WTC11 (cell line): ENCODE measurements around the gene ATP2B2. TPM values are rescaled to one million over a fixed set of nuclear protein-coding genes. Genes with fewer than 3 reads are reported as not detected.

Experiments used
- ATAC-seq: fragments of 200-7000 bp; cut with Tn5 transposase; 2 replicates; pipeline ENCODE4 v1.10.0; 2021; ENCODE audit warnings: mild to moderate bottlenecking, moderate library complexity
- CTCF ChIA-PET: fragments of 300-600 bp; sonication (Branson Sonifier 250); formaldehyde crosslinking; loops from one replicate; lab custom pipeline; 2021; ENCODE audit warnings: antibody characterized with exemption; lab: Charles Lee
- POLR2A ChIA-PET: fragments of 350-600 bp; sonication (Branson Sonifier 250); formaldehyde crosslinking; loops from one replicate; lab custom pipeline; 2021; ENCODE audit warnings: antibody characterized with exemption; lab: Charles Lee
- DNase-seq: peaks from one replicate; pipeline ENCODE4 v3.0.0; 2021; ENCODE audit warnings: low spot score
- H3K27ac Mint-ChIP-seq: 2 replicates; pipeline ENCODE4 v1.8.0; 2021; ENCODE audit warnings: mixed read lengths
- H3K27me3 Mint-ChIP-seq: 2 replicates; pipeline ENCODE4 v1.8.0; 2021; ENCODE audit warnings: low read depth, mild to moderate bottlenecking, moderate library complexity, mixed read lengths
- H3K36me3 Mint-ChIP-seq: 2 replicates; pipeline ENCODE4 v1.8.0; 2021; ENCODE audit warnings: mixed read lengths
- H3K4me1 Mint-ChIP-seq: 2 replicates; pipeline ENCODE4 v1.8.0; 2022; ENCODE audit warnings: mixed read lengths
- H3K4me3 Mint-ChIP-seq: 2 replicates; pipeline ENCODE4 v1.8.0; 2021; ENCODE audit warnings: mild to moderate bottlenecking, moderate library complexity, mixed read lengths
- H3K9me3 Mint-ChIP-seq: 2 replicates; pipeline ENCODE4 v1.8.0; 2021; ENCODE audit warnings: mixed read lengths
- ATF3 ChIP-seq: sonication (generic); formaldehyde crosslinking; conservative IDR thresholded peaks from 2 replicates; pipeline ENCODE4 v1.8.1; 2022; ENCODE audit warnings: mild to moderate bottlenecking, missing genetic modification reagents
- ATF6 ChIP-seq: sonication (generic); formaldehyde crosslinking; IDR thresholded peaks from 2 replicates; pipeline ENCODE4 v1.8.1; 2023; ENCODE audit warnings: mild to moderate bottlenecking, missing genetic modification reagents
- E2F1 ChIP-seq: sonication (generic); formaldehyde crosslinking; IDR thresholded peaks from 2 replicates; pipeline ENCODE4 v1.8.0; 2022; ENCODE audit warnings: mild to moderate bottlenecking, missing genetic modification reagents
- ELF4 ChIP-seq: sonication (generic); formaldehyde crosslinking; IDR thresholded peaks from 2 replicates; pipeline ENCODE4 v1.8.1; 2022; ENCODE audit warnings: low read depth, mild to moderate bottlenecking, moderate library complexity, missing genetic modification reagents
- IRF1 ChIP-seq: sonication (generic); formaldehyde crosslinking; IDR thresholded peaks from 2 replicates; pipeline ENCODE4 v1.8.0; 2023; ENCODE audit warnings: missing genetic modification reagents
- NFATC4 ChIP-seq: fragments of 250-450 bp; sonication (Bioruptor Pico); IDR thresholded peaks from 2 replicates; pipeline ENCODE4 v1.9.0; 2021; ENCODE audit warnings: mild to moderate bottlenecking
- NFE2L1 ChIP-seq: sonication (generic); formaldehyde crosslinking; IDR thresholded peaks from 2 replicates; pipeline ENCODE4 v1.8.1; 2023; ENCODE audit warnings: missing genetic modification reagents
- RELA ChIP-seq: sonication (generic); formaldehyde crosslinking; IDR thresholded peaks from 2 replicates; pipeline ENCODE4 v1.8.1; 2022; ENCODE audit warnings: missing genetic modification reagents, mild to moderate bottlenecking, borderline replicate concordance
- SMAD3 ChIP-seq: sonication (generic); formaldehyde crosslinking; IDR thresholded peaks from 2 replicates; pipeline ENCODE4 v1.8.0; 2022; ENCODE audit warnings: missing genetic modification reagents, mild to moderate bottlenecking, borderline replicate concordance
- TCF7 ChIP-seq: sonication (generic); formaldehyde crosslinking; IDR thresholded peaks from 2 replicates; pipeline ENCODE4 v1.8.0; 2022; ENCODE audit warnings: mild to moderate bottlenecking, low read depth, missing genetic modification reagents, moderate library complexity
- TEAD4 ChIP-seq: sonication (generic); formaldehyde crosslinking; IDR thresholded peaks from 2 replicates; pipeline ENCODE4 v1.8.0; 2022; ENCODE audit warnings: mild to moderate bottlenecking, missing genetic modification reagents
- ZMAT4 ChIP-seq: fragments of 250-450 bp; sonication (Bioruptor Pico); IDR thresholded peaks from 2 replicates; pipeline ENCODE4 v1.9.0; 2021; ENCODE audit warnings: mild to moderate bottlenecking
- ZNF121 ChIP-seq: sonication (generic); formaldehyde crosslinking; IDR thresholded peaks from 2 replicates; pipeline ENCODE4 v1.8.0; 2023; ENCODE audit warnings: missing genetic modification reagents
- ZNF263 ChIP-seq: sonication (generic); formaldehyde crosslinking; IDR thresholded peaks from 2 replicates; pipeline ENCODE4 v1.8.1; 2022; ENCODE audit warnings: low read depth, mild to moderate bottlenecking, moderate library complexity, missing genetic modification reagents
- ZNF281 ChIP-seq: sonication (generic); formaldehyde crosslinking; IDR thresholded peaks from 2 replicates; pipeline ENCODE4 v1.8.0; 2023; ENCODE audit warnings: mild to moderate bottlenecking, missing genetic modification reagents
- ZNF532 ChIP-seq: fragments of 250-450 bp; sonication (Bioruptor Pico); IDR thresholded peaks from 2 replicates; pipeline ENCODE4 v1.9.0; 2021; ENCODE audit warnings: mild to moderate bottlenecking, borderline replicate concordance
- ZNF671 ChIP-seq: fragments of 250-450 bp; sonication (Bioruptor Pico); IDR thresholded peaks from 2 replicates; pipeline ENCODE4 v1.8.0; 2021; ENCODE audit warnings: mild to moderate bottlenecking
- total RNA-seq: library from RNA; stranded (reverse); gene quantifications from 3 replicates; pipeline ENCODE4 v1.2.3, GENCODE V29; 2021

ATP2B2 gene
- total RNA-seq, 1 experiment from 2014 or later, result 0.48 TPM

GRCh38 chr3:10347648-10348403 lies 157.6 kb downstream of the ATP2B2 start:
- Mint-ChIP-seq H3K4me1 (peaks cover 9% of the 10 kb centered on the region), H3K36me3 (no peaks in the 10 kb centered on the region), H3K9me3 (no peaks in the 10 kb centered on the region), H3K27me3 (no peaks in the 10 kb centered on the region), H3K4me3 (no peak overlapping the region), H3K27ac (no peak overlapping the region)
- ChIA-PET POLR2A (no interaction called here), CTCF (interaction anchor here (0.7 kb wide), 1 partner anchor 356 kb away, joined by 3 read pairs; no protein-coding TSS in a partner anchor)
- TF ChIP-seq ZNF121 (CRISPR knock-in tag) (no peak), IRF1 (no peak), SMAD3 (CRISPR knock-in tag) (no peak), ATF3 (CRISPR knock-in tag) (no peak), NFATC4 (CRISPR knock-in tag) (no peak), TEAD4 (CRISPR knock-in tag) (no peak), ZNF671 (CRISPR knock-in tag) (no peak), NFE2L1 (no peak), ZNF263 (CRISPR knock-in tag) (no peak), E2F1 (CRISPR knock-in tag) (no peak), ATF6 (no peak), TCF7 (CRISPR knock-in tag) (no peak), ZNF281 (CRISPR knock-in tag) (no peak), ZNF532 (CRISPR knock-in tag) (no peak), ELF4 (no peak), RELA (CRISPR knock-in tag) (no peak), ZMAT4 (no peak)
- ATAC-seq (no peak), DNase-seq (no peak)
